ENCODE measurements around the gene ZNF431. TPM values are rescaled to one million over a fixed set of nuclear protein-coding genes. Genes with fewer than 3 reads are reported as not detected.

Gene ZNF431
- total and polyA plus RNA-seq, 2 experiments from 2014 or later, result 18.0 to 47.5 TPM

GRCh38 chr19:21158523-21159135, 16.8 kb downstream of the ZNF431 start:
- no peak overlapping the region for H3K4me2 ChIP-seq
- Mint-ChIP-seq H3K9me3 (peaks cover 5% of the 10 kb centered on the region; the same call in 2 of the 3 replicates), H3K36me3 (ENCODE audit: low read depth) (peaks cover 49% of the 10 kb centered on the region), H3K27me3 (ENCODE audit: insufficient read depth, low read depth, poor library complexity) (no peaks in the 10 kb centered on the region), H3K4me1 (no peaks in the 10 kb centered on the region), H3K4me3 (no peak overlapping the region), H3K27ac (no peak overlapping the region)
- no peak for DNase-seq (ENCODE audit: low spot score)
- H3K4me1 ChIP-seq (ENCODE audit: insufficient read depth), result no peaks in the 10 kb centered on the region
- H3K36me3 ChIP-seq (ENCODE audit: insufficient read depth), result peaks cover 7% of the 10 kb centered on the region; the same call in 1 of the 2 replicates
- peaks cover 32% of the 10 kb centered on the region for H4K20me1 ChIP-seq (replicated peaks; ENCODE audit: insufficient read depth)
- H3K27me3 ChIP-seq (ENCODE audit: insufficient read depth), result no peaks in the 10 kb centered on the region
- no peaks in the 10 kb centered on the region for H3F3A ChIP-seq (replicated peaks; ENCODE audit: low read depth)
- no peak overlapping the region for H3K4me3 ChIP-seq
- H3K27ac ChIP-seq (ENCODE audit: low read depth), result peak overlapping the region; percentile 35; the same call in 1 of the 2 replicates
- TF ChIP-seq NANOG (IDR thresholded peaks at IDR 0.05; ENCODE audit: borderline replicate concordance) (no peak), ETS1 (IDR thresholded peaks at IDR 0.05) (no peak), POLR2AphosphoS5 (IDR thresholded peaks at IDR 0.05; ENCODE audit: low read depth) (no peak), CREB1 (CRISPR knock-in tag; IDR thresholded peaks at IDR 0.05; ENCODE audit: low read depth) (no peak), EZH2 (IDR thresholded peaks at IDR 0.05; ENCODE audit: low read depth, unreplicated experiment) (no peak)
- H3K9me2 ChIP-seq (ENCODE audit: insufficient read depth), result 0 out of 2 replicates have a peak, but pooled peaks cover 3% of the 10 kb centered on the region
- H3K79me2 ChIP-seq (replicated peaks; ENCODE audit: insufficient read depth), result peaks cover 100% of the 10 kb centered on the region
- ATAC-seq, result no peak
- H2AFZ ChIP-seq, result no peak overlapping the region

DNA sequence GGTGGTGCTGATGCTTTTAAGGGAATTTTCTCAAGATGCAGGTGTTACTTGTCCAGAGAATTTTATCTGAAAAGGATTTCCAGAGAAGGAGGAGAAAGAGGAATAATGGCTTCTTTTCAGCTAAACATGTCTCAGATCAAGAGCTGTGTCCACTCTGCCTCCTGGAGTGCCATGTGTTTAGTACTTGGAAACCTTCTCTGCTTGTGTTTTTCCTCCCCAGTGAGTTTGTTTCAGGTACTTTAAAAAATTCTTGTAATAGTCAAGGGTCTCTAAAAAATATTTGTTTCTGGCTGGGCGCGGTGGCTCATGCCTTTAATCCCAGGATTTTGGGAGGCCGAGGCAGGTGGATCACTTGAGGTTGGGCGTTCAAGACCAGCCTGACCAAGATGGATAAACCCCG, 22.7 kb downstream of the ZNF431 start:
- TF ChIP-seq, protein P1, sequence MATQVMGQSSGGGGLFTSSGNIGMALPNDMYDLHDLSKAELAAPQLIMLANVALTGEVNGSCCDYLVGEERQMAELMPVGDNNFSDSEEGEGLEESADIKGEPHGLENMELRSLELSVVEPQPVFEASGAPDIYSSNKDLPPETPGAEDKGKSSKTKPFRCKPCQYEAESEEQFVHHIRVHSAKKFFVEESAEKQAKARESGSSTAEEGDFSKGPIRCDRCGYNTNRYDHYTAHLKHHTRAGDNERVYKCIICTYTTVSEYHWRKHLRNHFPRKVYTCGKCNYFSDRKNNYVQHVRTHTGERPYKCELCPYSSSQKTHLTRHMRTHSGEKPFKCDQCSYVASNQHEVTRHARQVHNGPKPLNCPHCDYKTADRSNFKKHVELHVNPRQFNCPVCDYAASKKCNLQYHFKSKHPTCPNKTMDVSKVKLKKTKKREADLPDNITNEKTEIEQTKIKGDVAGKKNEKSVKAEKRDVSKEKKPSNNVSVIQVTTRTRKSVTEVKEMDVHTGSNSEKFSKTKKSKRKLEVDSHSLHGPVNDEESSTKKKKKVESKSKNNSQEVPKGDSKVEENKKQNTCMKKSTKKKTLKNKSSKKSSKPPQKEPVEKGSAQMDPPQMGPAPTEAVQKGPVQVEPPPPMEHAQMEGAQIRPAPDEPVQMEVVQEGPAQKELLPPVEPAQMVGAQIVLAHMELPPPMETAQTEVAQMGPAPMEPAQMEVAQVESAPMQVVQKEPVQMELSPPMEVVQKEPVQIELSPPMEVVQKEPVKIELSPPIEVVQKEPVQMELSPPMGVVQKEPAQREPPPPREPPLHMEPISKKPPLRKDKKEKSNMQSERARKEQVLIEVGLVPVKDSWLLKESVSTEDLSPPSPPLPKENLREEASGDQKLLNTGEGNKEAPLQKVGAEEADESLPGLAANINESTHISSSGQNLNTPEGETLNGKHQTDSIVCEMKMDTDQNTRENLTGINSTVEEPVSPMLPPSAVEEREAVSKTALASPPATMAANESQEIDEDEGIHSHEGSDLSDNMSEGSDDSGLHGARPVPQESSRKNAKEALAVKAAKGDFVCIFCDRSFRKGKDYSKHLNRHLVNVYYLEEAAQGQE (IDR thresholded peaks at IDR 0.05; ENCODE audit: unreplicated experiment), result no peak
- no peak for TF ChIP-seq STAT1 (IDR thresholded peaks at IDR 0.05; ENCODE audit: unreplicated experiment)
- TF ChIP-seq ZNF114 (CRISPR knock-in tag; IDR thresholded peaks at IDR 0.05), result no peak
- TF ChIP-seq ZNF331 (CRISPR knock-in tag; IDR thresholded peaks at IDR 0.05; ENCODE audit: low read depth), result no peak
- no peak for TF ChIP-seq EZH2 (IDR thresholded peaks at IDR 0.05; ENCODE audit: low read depth, unreplicated experiment)
- no peak for TF ChIP-seq POLR2AphosphoS5 (IDR thresholded peaks at IDR 0.05; ENCODE audit: low read depth)
- no peak for TF ChIP-seq CREB1 (CRISPR knock-in tag; IDR thresholded peaks at IDR 0.05; ENCODE audit: low read depth)
- no peak for TF ChIP-seq JUNB (IDR thresholded peaks at IDR 0.05; ENCODE audit: unreplicated experiment)
- TF ChIP-seq, protein P2, sequence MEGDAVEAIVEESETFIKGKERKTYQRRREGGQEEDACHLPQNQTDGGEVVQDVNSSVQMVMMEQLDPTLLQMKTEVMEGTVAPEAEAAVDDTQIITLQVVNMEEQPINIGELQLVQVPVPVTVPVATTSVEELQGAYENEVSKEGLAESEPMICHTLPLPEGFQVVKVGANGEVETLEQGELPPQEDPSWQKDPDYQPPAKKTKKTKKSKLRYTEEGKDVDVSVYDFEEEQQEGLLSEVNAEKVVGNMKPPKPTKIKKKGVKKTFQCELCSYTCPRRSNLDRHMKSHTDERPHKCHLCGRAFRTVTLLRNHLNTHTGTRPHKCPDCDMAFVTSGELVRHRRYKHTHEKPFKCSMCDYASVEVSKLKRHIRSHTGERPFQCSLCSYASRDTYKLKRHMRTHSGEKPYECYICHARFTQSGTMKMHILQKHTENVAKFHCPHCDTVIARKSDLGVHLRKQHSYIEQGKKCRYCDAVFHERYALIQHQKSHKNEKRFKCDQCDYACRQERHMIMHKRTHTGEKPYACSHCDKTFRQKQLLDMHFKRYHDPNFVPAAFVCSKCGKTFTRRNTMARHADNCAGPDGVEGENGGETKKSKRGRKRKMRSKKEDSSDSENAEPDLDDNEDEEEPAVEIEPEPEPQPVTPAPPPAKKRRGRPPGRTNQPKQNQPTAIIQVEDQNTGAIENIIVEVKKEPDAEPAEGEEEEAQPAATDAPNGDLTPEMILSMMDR (conservative IDR thresholded peaks at IDR 0.05; ENCODE audit: low read depth in 2 of 2), result no peak
- TF ChIP-seq EZH2phosphoT487 (IDR thresholded peaks at IDR 0.05; ENCODE audit: unreplicated experiment), result no peak
- no peaks in the 10 kb centered on the region for H3K4me1 ChIP-seq (ENCODE audit: insufficient read depth)
- H3K4me1 Mint-ChIP-seq, result no peaks in the 10 kb centered on the region
- H3K36me3 Mint-ChIP-seq (ENCODE audit: low read depth), result peaks cover 44% of the 10 kb centered on the region
- H3K36me3 ChIP-seq (ENCODE audit: insufficient read depth), result peaks cover 25% of the 10 kb centered on the region
- H3F3A ChIP-seq (replicated peaks; ENCODE audit: low read depth), result peaks cover 12% of the 10 kb centered on the region; the same call in 1 of the 2 replicates
- no peaks in the 10 kb centered on the region for H3K9me3 Mint-ChIP-seq
- H3K27me3 ChIP-seq (ENCODE audit: insufficient read depth), result no peaks in the 10 kb centered on the region
- H3K27ac ChIP-seq (ENCODE audit: low read depth), result no peak overlapping the region
- H3K4me2 ChIP-seq, result no peak overlapping the region
- DNase-seq (ENCODE audit: low spot score) (no peak), ATAC-seq (no peak)
- no peak overlapping the region for H2AFZ ChIP-seq
- no peak overlapping the region for H3K27ac Mint-ChIP-seq
- peaks cover 62% of the 10 kb centered on the region for H3K79me2 ChIP-seq (replicated peaks; ENCODE audit: insufficient read depth)
- H3K9me2 ChIP-seq (ENCODE audit: insufficient read depth), result no peaks in the 10 kb centered on the region
- no peak overlapping the region for H3K4me3 Mint-ChIP-seq
- H3K27me3 Mint-ChIP-seq (ENCODE audit: insufficient read depth, low read depth, poor library complexity), result no peaks in the 10 kb centered on the region
- no peak overlapping the region for H3K4me3 ChIP-seq
- peaks cover 19% of the 10 kb centered on the region for H4K20me1 ChIP-seq (replicated peaks; ENCODE audit: insufficient read depth)
